Endometrial microvascular endothelial cells (primary cell): ENCODE data around the gene LIPJ. TPM values are rescaled to one million over a fixed set of nuclear protein-coding genes. Genes with fewer than 3 reads are reported as not detected.

Experiments used
- in situ Hi-C: cut with HindIII; loops from 2 replicates; pipeline ENCODE4 v1.10.0; 2017; ENCODE audit warnings: low sequenced_read_pairs, low pct_unique_long_range_greater_than_20kb; ENCODE audit errors: inconsistent ontology term
- total RNA-seq: library from RNA; depleted of rRNA; stranded (reverse); fragments of >200 nt; gene quantifications from one replicate; pipeline ENCODE4 v1.2.3, GENCODE V29; 2015; ENCODE audit errors: inconsistent ontology term

LIPJ gene
- total RNA-seq, 1 donor from 2014 or later: not detected

DNA sequence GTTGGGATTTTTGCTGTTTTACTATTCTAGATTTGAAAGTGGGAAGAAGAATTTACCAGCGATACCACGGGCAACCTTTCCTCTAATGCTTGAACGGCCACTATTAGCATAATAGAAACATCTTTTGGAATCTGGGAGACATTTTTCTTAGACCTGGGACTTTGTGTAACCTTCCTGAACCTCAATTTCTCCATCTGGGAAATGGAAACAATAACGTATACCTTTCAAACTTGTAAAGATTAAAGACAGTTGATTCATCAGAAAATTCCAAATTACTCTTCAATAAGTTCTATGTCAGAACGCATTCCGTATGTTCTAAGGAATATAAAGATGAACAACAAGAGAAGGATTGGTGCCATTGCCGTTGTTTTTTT is 3.0 kb upstream of the LIPJ start:
- in situ Hi-C loops: no loop called here

DNA sequence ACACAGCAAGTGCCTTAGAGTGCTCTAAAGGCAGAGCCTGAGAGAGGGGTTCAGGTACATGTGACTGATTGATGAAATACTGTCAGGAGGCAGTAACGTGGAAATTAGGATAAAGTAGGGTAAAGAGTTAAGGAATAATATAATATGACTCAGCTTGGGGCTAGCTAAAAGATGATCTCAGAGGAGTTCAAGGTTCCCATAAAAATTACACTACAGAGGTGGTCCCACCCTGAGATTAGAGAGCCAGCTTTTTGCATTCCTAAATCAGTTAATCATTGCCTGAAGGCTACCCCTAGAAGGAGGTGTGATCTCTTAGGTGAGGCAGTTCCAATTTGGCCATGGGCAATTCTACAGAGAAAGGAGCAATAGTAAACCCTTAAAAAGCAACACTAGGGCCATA is 5.8 kb downstream of the LIPJ start:
- in situ Hi-C loops: no loop called here

DNA sequence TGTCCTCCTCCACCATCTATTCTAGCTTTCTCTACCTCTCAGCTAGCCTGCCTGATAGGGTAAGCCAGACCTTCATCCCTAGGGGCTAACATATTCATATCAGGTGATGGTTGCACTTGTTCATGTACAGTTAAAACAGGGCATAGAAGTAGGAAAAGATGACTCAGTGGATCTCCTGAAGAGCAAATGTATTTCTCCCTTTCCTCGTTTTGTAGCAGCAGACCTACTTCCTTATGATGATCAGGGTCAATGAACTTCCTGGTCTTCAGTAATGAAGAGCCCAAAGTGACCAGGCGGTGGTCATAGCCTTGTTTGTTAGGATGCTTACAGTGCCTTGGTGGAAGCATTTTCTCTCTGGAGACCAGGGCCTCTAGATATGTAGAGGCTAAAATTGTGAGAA is 6.3 kb downstream of the LIPJ start:
- in situ Hi-C loops: no loop called here

DNA sequence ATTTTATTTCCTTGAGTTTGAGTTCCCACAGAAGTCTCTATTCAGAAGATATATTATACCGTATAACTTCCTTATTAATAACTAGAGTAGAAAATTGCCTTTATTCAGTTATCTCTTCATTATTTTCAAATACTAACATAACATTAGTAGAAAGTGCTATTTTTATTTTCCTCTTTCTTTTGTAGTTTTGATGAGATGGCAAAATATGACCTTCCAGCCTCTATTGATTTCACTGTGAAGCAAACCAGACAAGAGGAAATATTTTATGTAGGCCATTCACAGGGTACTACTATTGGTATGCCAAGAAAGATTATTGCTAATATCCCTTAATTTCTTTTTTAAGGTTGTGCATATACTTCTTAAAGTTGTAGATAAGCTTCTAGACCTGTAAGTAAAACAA is 7.9 kb downstream of the LIPJ start:
- in situ Hi-C loops: no loop called here

DNA sequence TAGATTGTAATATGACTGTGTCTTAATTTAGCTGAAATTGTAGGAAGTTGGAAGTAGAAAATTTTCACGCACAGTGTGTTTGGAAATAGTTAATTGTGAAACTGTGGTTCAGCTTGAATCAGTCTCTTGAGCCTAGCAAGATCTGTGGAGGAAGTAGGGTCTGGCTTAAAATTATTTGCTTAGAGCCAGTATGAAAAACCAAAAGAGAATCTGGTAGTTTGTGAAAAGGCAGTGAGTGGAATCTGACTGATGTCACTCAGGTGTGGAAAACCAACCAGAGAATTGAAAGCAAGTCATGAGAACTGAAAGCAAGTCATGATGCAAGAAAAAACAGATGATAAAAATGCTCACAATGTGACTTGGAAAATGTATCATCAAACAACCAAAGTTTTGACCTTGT is 11.5 kb downstream of the LIPJ start:
- in situ Hi-C loops: no loop called here

DNA sequence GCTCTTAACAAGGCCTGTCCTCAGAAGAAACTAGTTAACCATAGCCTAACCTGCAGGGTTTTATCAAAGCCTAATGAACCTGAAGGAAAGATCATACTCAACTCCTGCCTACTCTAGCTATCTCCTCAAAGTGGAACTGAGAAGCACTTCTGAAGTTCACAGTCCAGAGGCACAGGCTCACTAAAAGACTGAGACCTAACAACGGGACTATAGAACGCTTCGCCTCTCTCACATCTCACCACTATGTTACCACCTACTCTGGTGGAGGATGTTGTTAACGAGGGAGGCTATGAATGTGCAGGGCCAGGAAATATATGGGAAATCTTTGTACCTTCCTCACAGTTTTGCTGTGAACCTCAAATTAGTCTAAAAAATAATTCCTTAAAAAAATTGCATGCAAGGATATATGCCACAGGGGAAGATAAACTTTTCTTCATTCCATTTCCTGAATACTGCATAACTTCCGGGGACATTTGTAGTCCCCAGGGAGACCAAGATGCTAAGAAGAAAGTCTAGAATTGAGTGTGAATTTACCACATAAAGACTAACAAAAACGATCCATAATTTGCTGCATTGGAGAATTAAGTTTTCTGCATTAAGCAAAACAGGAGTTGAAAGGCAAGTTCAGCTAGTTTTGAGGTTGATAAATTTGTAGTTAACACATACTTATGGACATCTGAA is 21.6 kb downstream of the LIPJ start:
- in situ Hi-C loops: no loop called here

DNA sequence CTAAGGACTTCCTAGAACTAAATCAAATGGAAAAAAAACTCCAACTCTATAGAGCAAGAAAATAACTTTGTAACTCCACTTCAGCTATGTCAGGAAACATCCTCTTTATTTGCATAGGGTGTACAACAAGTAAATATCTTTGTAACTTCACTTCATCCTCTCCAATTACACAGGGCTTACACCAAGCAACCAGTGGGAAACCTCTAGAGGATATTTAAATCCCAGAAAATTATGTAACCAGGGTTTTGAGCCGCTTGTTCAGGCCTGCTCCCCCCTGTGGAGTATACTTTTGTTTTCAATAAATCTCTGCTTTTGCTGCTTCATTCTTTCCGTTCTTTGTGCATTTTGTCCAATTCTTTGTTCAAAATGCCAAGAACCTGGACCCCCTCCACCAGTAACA is 22.2 kb downstream of the LIPJ start:
- in situ Hi-C loops: no loop called here

DNA sequence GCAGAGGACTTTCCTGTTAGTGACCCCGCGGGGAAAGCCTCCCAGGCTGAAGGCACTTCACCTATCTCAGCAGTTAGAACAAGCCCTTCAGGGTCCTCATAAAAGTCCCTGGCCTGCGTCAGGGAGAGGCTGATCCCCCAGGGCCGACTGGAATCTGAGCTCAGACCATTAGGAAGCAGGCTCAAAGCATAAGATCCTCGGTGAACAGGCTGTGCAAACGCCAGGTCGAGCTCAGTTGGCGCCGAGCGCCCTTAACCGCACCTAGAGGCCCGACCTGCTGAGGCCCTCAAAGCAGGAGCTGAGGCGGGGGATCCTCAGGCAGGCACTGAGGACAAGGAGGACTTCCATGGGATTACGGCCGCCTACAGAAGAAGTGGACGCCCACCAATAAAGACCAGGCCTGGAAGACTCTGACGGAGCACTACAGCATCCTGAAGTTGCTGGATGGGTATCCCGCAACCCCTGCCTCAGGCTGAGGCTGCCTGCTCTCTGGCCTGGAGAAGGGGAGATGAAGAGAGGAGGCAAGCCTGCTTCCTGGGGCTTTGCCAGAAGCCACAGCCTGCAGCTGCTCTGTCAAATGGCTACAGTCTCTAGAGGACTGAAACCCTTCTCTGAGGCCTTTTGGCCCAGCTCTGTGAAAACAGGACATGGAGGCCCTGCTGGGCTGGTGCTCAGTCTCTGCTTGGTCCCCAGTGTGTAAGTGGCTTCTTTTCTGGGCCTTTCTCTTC is 29.9 kb downstream of the LIPJ start:
- in situ Hi-C loops: no loop called here

DNA sequence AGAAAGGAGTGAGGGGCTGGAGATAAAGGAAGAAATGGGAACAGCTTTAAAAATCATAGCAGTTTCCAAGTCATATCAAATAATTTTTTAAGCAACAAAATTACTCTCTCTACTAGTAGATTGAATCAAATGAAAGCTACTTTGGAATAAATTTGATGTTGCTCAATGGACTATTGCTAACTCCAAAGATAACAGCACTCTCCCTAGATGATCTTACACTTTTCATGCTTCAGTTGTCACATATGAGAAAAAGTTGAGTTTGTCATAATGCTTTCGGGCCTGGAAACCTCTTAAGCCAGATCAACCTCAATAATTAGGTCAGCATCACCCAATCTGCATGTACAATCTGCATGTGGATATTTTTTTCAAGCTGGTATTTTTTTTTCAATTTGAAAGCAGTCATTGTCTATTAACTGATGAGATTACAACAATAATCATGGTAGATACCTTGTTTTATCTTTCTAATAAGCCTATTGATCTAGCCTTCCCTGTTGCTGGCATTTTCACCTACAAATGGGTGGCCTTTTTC is 31.3 kb downstream of the LIPJ start:
- in situ Hi-C loops: no loop called here

DNA sequence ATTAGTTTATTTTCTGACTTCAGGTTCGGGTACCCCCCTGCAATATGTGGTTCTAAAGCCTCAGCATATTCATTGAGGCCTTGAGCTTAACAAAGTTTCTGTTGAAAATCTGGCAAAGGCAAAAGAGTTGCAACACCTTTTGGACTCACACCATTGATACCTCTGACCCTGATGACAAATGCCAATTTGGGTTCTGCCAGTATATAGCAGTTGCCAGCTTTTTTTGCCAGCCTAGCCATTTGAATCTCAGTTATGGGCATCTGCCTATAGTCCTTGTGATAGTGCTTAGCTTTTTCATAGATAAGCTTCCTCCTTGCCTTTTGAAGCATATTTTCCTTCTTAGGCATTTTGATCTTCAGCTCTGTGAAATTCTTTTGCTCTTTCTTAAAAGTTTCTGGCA is 31.9 kb downstream of the LIPJ start:
- in situ Hi-C loops: no loop called here

DNA sequence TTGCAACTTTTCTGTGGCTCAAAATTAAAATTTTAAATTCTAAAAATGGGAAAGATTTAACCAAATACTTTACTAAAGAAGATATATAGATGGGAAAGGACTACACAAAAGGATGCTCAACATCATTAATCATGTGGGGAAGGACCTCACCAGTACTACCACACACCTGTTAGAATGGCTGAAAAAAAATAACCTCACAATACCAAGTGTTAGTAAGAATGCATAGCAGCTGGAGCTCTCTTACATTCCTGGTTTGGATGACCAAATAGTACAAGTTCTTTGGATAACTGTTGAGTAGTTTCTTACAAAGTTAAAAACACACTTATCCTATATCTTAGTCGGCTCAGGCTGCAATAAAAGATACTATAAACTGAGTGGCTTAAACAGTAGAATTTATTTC is 33.9 kb downstream of the LIPJ start:
- in situ Hi-C loops: no loop called here

DNA sequence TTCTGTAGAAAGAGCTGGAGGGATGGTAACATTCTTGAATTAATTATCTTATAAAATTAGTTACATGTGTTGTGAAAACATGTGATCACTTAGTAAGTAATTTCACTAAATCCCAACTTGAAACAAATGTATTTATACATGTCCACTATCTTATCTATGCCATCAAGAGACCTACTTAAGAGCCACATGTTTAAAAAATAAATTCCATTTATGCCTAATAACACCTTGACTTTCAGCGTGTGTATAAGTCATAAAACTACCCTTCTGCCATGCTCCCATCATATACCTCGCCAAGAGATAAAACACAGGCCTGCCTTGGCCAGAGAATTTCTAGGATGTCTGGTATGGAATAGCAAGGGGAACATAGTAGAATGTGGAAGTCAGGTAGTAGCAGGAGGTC is 37.3 kb downstream of the LIPJ start:
- in situ Hi-C loops: no loop called here

DNA sequence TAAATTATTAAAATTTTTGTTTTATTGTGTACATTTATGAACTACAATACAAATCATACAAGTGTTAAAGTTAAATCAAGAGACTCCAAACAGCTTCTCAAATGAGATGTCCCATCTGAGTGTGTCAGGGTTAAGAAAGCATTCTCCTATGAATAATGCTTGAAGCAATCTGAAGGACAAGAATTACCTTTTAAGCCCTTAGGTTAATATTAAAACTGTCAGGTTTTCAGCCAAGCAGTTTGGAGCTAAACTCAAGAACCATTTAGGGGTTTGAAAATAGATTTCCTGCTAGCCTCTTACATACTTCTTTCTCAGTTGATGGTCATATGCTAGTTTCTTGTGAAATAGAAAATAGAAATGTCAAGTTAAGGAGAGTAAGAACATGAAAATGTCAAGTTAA is 38.3 kb downstream of the LIPJ start:
- in situ Hi-C loops: no loop called here

DNA sequence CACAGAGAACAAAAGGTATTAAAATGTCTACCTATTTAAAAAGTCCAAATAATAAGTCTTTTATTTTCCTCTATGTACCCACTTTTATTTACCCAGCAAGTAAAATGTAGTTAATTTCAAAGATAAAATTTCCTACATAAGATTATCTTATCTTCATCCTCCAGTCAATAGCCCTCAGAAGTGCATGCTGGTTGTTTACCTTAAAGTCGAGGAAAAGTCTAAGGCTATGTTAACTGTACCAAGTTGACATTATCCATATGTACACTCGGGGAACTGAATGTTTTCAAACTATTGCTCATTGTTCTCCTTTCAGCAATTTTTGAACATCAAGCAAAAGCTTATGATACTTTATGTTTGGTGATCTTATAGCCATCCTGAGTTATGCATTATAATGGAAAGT is 53.6 kb downstream of the LIPJ start:
- in situ Hi-C loops: no loop called here

DNA sequence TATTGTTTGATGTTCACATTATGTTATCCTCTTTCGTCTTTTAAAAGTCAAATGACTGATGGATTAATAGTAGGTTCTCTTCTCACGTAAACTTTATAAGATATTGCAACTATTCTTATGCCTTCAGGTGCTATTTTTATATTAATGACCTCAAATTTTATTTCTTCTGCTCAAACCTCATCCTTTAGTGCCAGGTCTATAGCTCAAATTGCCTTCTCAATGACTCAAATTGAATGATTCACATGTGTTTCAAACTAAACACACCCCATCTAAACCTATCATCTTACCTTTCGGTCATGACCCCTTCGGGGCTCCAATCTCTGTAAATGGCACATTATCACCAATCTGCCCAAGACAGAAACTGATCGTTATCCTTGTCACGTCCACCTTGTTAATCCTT is 55.6 kb downstream of the LIPJ start:
- in situ Hi-C loops: no loop called here

DNA sequence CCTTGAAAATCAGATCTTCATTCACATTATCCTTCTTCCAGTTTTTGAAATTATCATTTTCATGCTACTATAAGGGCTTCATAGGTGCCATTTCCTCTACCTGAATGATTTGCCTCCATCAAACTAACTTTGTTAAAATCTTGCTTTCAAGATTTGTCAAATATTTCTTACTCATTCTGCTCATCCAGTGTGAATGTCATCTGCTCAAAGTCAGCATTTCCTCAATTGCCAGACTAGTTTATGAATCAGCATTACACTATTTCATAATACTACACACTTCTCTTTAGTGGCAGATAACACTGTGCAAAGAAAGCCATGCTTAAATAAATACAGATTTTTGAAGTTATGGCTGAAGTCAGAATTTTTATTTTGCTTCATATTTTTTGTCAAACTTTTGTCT is 56.4 kb downstream of the LIPJ start:
- in situ Hi-C loops: no loop called here

DNA sequence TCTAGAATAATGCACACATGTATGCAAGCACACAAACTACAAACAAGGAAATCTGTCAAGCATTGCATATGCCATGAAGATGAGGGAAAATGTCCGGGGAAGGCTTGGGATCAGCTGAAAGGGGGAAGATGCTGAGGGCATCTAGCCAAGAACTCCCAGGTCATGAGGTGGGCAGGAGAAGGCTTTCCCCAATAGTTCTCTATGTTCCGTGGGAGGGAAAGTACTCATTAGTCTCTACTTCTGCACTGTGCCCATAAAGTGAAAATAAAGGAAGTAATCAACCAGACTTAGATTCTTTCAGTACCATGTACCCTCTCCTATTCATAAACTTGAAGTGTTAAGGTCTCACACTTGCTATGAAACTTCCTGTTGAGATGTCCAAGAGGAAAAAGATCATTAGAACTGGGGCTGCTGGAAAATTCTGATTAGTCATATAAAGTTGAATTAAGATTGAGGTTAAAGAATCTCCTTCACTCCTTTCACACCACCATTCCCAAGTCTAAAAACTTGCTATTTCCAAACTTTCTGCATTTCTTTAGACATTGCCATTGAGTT is 60.6 kb downstream of the LIPJ start:
- in situ Hi-C loops: no loop called here

DNA sequence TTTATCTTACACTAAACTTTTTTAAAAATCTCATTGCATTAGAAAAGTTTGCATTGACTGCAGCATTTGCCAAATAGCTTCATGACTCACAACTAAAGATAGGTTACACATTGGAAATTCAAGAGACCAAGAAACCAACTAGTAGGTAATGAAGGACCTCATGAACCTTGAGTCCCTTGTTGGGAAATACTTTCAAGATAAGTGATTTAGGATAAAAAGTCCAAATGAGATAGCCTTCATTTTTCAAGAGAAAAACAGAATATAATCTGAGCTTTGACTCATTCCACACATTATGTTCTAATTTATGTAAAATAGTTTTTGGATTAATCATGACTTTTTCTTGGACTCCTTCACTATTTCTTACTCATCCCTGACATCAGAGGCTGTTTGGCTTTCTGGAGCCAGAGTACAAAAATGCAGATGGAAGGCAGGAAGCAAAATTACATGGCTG is 64.6 kb downstream of the LIPJ start:
- in situ Hi-C loops: no loop called here

DNA sequence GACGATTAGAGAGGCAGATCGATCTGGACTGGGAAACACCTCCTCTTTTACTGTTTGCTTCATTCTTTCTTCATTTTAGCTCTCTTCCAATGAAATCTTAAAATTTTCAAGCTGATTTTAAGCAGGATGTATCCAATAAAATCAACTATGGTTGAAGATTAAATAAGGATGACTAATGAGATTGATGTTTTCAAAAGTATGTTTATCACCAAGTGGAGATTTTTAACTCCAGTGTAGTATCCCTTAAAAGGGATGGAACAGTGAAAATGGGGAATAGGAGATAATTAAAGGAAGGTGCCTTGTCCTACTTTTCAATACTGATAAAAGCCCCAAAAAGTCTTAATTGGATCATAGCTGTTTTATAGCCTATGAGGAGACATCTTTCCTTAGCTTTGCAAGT is 66.1 kb downstream of the LIPJ start:
- in situ Hi-C loops: no loop called here
